Mesodermal cell (in vitro differentiated cells): ENCODE data around the gene GAGE12E.
"Not testable (repeated sequence)": the region's sequence is repeated elsewhere in the genome, so short reads cannot be mapped to it uniquely, and the experiment has no call there.

ENCODE experiments used
- H3K27ac ChIP-seq: 2 replicates; pipeline ENCODE4 v1.7.0; 2013; ENCODE audit warnings: mild to moderate bottlenecking, low read depth, low read length, moderate library complexity; ENCODE audit not compliant: severe bottlenecking
- H3K36me3 ChIP-seq: 2 replicates; pipeline ENCODE4 v1.7.1; 2013; ENCODE audit warnings: mild to moderate bottlenecking, low read length, moderate library complexity; ENCODE audit not compliant: control insufficient read depth, insufficient read depth
- H3K4me1 ChIP-seq: one replicate; pipeline ENCODE4 v1.7.1; 2013; ENCODE audit warnings: mild to moderate bottlenecking, low read length; ENCODE audit not compliant: insufficient read depth, control insufficient read depth, poor library complexity, severe bottlenecking
- H3K4me3 ChIP-seq: 2 replicates; pipeline ENCODE4 v1.7.0; 2013; ENCODE audit warnings: low read length, control low read depth, mild to moderate bottlenecking; ENCODE audit not compliant: insufficient read depth, poor library complexity, severe bottlenecking; ENCODE audit errors: extremely low read depth
- H3K9me3 ChIP-seq: 2 replicates; pipeline ENCODE4 v1.7.1; 2013; ENCODE audit warnings: mild to moderate bottlenecking, low read length, moderate library complexity; ENCODE audit not compliant: control insufficient read depth
- WGBS, 2 experiments: methylation state at CpG; one replicate each; pipeline ENCODE4 v1.1.5; 2013; ENCODE audit warnings: missing lambda C conversion rate in 2 of 2; ENCODE audit not compliant: insufficient coverage in 2 of 2; 5-methylcytosine and 5-hydroxymethylcytosine counted together

GAGE12E gene

GRCh38 chrX:49598720-49599119 is 47.6 kb downstream of the GAGE12E start, which contains the start of gene GAGE1:
TSS of gene GAGE1 (plus strand) at chrX:49599020. CDS start at chrX:49600175, 1,155 bp downstream.
- not testable (repeated sequence) for H3K4me1 ChIP-seq, H3K9me3 ChIP-seq, H3K4me3 ChIP-seq, H3K27ac ChIP-seq, H3K36me3 ChIP-seq
- WGBS, 2 experiments, result no CpG with 5 or more reads among the region's 16 CpGs
